Hematopoietic multipotent progenitor cell treated with erythropoietin and hydrocortisone succinate and interleukin-3 and kit ligand, for 15 days (in vitro differentiated cells): ENCODE measurements around the gene ADAM33.

Experiments
- DNase-seq: peaks from one replicate; pipeline ENCODE4 v3.0.0-alpha.2; 2015; ENCODE audit warnings: low spot score

Gene ADAM33

DNA sequence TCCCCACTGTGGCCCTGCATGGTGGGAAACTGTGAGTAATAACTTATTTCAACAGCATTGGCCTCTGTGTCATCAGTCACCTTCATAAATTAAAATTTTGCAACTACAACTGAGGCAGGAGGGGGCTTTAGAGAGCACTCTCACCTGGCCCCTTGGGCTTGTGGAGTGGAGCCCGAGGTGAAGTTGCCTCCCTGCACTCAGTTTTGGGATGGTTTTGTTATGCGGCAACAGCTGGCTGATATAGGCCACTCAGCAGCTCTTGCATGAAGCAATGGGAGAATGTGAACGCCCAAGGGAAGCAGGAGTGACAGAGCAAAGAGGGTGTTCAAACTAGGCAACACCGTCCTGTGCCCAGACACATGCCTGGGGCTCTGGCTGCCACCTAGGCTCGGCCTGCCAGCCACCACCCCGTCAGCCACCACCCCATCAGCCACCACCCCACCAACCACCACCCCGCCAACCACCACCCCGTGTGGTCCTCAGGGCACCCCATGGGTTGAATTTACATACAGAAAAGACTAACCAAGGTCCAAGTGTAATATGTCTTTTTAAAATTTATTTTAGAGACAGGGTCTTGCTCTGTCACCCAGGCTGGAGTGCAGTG lies 14.3 kb downstream of the ADAM33 start:
- no peak for DNase-seq

GRCh38 chr20:3663858-3664257 lies 18.0 kb downstream of the ADAM33 start:
- no peak for DNase-seq

GRCh38 chr20:3663031-3663701 lies 18.6 kb downstream of the ADAM33 start, which contains the start of gene GFRA4:
TSS of gene GFRA4 (minus strand) at chr20:3663399. CDS start at chr20:3663399, 0 bp downstream.
- DNase-seq = no peak

GRCh38 chr20:3661814-3662665 lies 19.8 kb downstream of the ADAM33 start:
- DNase-seq = no peak

- no peak for DNase-seq
Observed at GRCh38 chr20:3661060-3661813, 20.6 kb downstream of the ADAM33 start.

DNA sequence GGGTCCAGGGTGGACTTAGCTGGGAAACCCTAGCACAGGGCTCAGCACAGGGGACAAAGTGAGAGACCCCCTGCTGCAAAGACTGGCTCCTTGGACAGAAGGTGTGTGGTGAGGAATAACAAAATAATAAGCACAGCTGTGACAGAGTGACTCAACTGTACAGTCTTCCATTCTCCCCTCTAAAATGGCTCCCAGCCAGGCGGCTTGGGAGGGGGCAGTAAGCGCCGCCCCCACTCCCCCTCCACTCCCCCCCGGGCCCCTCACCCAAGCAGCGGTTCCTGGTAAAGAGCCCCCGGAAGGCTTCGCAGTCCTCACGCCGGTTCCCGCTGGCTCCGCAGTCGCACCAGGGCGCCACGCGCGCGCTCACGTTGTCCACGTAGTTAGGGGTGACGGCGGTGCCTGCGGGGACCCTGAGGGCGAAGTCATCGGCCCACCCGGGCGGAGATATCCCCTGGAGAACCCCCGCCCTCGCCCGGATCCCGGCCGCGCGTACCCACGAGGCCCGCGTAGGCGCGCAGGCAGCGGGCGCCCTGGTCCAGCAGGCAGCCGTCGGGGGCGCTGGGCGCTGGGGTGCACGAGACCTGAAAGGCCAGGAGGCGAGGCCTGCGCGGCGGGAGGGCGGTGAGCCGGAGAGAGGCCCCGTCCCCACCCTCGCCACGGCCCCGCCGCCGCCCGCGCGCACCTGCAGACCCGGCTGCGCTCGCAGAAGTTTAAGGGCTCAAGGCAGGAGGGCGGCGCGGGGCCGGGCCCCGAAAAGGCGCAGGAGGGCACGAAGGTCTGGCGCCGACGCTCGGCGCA lies 21.3 kb downstream of the ADAM33 start:
- DNase-seq = no peak

GRCh38 chr20:3659492-3660261 lies 22.1 kb downstream of the ADAM33 start:
- no peak for DNase-seq

- DNase-seq = no peak
Observed at GRCh38 chr20:3658716-3659491, 22.9 kb downstream of the ADAM33 start.

DNA sequence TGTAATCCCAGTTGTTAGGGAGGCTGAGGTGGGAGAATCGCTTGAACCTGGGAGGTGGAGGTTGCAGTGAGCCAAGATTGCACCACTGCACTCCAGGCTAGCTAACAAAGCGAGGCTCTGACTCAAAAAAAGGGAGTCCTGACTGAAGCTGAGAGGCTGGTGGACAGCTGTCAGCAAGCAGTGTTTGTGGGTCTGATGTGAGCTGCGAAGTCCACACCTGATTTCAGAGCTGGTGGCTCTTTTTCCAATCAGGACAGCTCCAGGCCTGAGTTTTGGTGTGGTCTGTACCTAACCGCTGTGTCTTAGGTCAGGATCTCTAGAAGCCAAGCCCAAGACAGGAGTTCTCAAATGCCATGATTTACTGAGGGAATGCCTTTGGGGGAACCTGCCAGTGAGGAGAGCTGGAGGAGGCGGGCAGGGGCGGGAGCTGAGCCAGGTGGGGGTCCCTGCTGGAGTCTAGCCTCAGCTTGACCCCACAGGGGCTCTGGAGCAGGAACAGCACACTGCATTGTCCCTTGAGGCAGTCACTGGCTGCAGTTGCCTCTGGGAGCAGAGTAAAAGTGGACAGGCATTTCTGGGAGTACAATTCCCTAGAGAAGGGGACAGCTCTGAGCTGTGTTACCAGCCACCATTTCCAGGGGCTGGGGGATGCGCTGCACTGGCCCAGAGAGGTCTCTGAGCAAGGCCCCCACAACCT lies 23.6 kb downstream of the ADAM33 start:
- no peak for DNase-seq

DNA sequence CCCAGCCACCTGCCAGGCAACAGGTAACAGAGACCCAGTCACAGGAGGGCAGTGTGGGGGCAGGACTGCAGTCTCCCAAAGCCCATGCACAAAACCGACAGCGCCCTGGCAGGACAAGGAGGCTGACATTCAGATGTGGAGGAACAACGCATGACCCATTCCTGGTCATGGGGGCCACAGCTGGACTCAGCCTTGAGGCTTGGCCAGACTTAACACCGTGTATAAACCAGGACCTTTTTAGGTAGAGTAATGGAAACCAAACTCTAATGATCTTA lies 26.7 kb downstream of the ADAM33 start:
- no peak for DNase-seq

DNA sequence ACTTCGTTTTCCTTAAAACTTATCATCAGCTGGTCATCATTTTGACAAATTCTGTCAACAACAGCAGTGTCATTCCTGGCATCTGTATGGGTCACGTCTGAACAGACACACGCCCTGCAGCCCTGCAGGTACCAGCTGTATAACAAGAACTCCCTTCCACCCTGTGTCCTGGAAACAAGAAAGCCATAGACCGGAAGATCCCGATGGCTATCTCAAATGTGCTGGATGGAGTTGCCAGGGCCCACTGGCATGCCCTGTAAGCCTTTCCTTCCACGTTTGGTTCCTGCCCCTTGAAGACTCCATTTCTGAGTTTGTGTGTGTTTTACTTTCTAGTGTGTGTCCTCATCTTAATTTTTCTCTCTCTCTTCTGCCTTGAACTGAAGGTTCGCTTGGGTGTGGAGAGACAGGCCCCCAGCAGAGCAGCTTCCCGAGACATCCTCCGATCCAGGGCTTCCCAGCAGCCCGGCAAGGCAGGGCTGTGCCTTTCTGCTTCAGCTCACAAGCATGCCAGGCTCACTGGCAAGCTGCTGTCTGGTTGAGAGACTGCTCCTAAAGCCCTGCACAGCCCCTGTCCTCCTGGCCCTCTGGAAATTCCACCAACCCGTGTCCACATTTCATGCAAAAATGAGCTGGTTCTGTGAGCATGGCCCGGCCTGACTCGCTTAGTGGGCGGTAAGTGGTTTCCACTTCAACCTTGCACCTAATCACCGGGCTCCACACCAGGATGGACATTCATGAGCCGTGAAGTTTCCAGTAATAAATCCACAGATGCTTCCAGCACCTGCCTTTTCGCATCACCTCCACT lies 27.3 kb downstream of the ADAM33 start:
- DNase-seq = peak; percentile 14

DNA sequence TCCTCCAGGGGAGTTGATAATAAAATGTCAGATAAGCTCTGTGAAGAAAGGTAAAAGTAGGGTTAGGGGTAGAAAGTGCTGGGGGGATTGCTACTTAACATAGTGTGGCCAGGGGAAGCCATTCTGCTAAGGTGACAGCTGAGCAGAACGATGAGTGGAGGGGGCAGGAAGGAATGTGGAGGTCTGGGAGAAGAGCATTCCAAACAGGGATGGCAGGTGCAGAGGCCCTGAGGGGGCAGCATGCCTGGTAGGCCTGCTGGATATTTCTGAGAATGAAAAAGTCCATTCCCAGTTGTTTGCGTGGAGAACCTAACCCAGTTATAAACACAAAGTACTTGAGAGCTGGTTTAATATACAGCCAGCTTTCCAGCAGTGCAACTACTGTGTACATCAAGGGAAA lies 27.9 kb downstream of the ADAM33 start:
- no peak for DNase-seq

- no peak for DNase-seq
Observed at GRCh38 chr20:3652676-3653596, 28.9 kb downstream of the ADAM33 start.

- peak; percentile 72 for DNase-seq
Observed at GRCh38 chr20:3652221-3652620, 29.6 kb downstream of the ADAM33 start.

GRCh38 chr20:3651204-3651962 lies 30.4 kb downstream of the ADAM33 start:
- DNase-seq = no peak

DNA sequence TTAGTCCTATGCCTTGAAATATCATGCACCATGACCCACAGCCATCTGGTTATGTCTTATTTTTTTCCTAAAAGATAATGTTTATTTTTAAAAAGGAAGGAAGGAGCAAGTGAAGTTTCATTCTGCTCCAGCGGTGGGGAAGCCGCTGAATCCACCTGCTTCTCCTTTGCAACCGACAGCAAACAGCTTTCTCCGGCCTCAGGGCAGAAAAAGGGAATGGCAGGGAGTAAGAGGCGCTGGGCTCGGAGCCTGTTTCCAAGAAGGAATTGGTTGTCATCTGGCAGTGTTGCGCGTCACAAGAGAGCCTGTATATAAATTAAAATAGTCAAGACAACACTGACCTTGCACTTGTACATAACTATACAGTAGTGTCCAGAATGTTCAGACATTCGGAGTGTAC lies 32.9 kb downstream of the ADAM33 start:
- DNase-seq = no peak

- no peak for DNase-seq
Observed at GRCh38 chr20:3647473-3647872, 34.3 kb downstream of the ADAM33 start.
